K562 (cell line): ENCODE measurements around the gene PACS2. TPM values are rescaled to one million over a fixed set of nuclear protein-coding genes. Genes with fewer than 3 reads are reported as not detected.

Source experiments
- ATAC-seq: fragments of 200-7000 bp; cut with Tn5 transposase; 3 replicates; pipeline ENCODE4 v1.9.1; 2020; ENCODE audit warnings: moderate library complexity
- BruUV-seq: library from RNA; stranded (reverse); fragments of 400-500 nt; replicated peaks from 2 replicates; lab custom pipeline; 2021; lab: Mats Ljungman, UMichigan
- CTCF ChIA-PET: fragments of 300-600 bp; formaldehyde crosslinking; extraction: SDS; loops from one replicate; lab custom pipeline; 2021; ENCODE audit warnings: low intra/inter-chr PET ratio; lab: Yijun Ruan, JAX
- POLR2A ChIA-PET: fragments of 300-600, 350-650 bp; sonication (Branson Sonifier 250); formaldehyde crosslinking; extraction: SDS; loops from one replicate; lab custom pipeline; 2021; ENCODE audit warnings: antibody characterized with exemption, inconsistent platforms; lab: Yijun Ruan, JAX
- DNase-seq, 4 experiments: peaks; one replicate each; pipeline versions ENCODE4 v3.0.0 to v3.0.0-alpha.2; 2011 to 2018; ENCODE audit warnings: low spot score in 3 of 4, mixed read lengths in 3 of 4; ENCODE audit errors: extremely low read depth in 1 of 4
- FAIRE-seq: peaks from 2 replicates; lab custom pipeline; 2011; peaks lifted over from hg19 to GRCh38; lab: Jason Lieb, UNC
- H2AFZ ChIP-seq: 2 replicates; pipeline ENCODE4 v1.6.0; 2011; ENCODE audit warnings: low read depth, low read length, control low read depth, inconsistent platforms
- H3K27ac ChIP-seq: fragments of 200-600 bp; 3 replicates; pipeline ENCODE4 v1.8.0; 2011; ENCODE audit warnings: low read depth, mild to moderate bottlenecking, control low read depth, inconsistent platforms, low read length, moderate library complexity, mixed read lengths; ENCODE audit errors: extremely low read depth
- H3K27me3 ChIP-seq, 2 experiments: fragments of 300-600 bp in 1 of 2; 2 replicates in 1 of 2; 3 replicates in 1 of 2; pipeline versions ENCODE4 v1.6.0 to v1.8.0; 2011; ENCODE audit warnings: inconsistent platforms in 2 of 2, low read length in 2 of 2, mild to moderate bottlenecking in 1 of 2, mixed read lengths in 1 of 2, moderate library complexity in 1 of 2; ENCODE audit not compliant: control insufficient read depth in 2 of 2, insufficient read depth in 2 of 2
- H3K36me3 ChIP-seq: fragments of 300-600 bp; 3 replicates; pipeline ENCODE4 v1.8.0; 2011; ENCODE audit warnings: mild to moderate bottlenecking, low read length, inconsistent platforms; ENCODE audit not compliant: control insufficient read depth, insufficient read depth
- H3K4me1 ChIP-seq, 2 experiments: fragments of 200-600 bp in 1 of 2; replicated peaks in 1 of 2; 2 replicates in 1 of 2; 3 replicates in 1 of 2; pipeline versions ENCODE4 v1.5.1 to v1.8.0; 2011; ENCODE audit warnings: inconsistent platforms in 2 of 2, low read length in 2 of 2, mild to moderate bottlenecking in 1 of 2, mixed read lengths in 1 of 2, moderate library complexity in 1 of 2; ENCODE audit not compliant: control insufficient read depth in 2 of 2, insufficient read depth in 2 of 2
- H3K4me2 ChIP-seq: 2 replicates; pipeline ENCODE4 v1.6.1; 2011; ENCODE audit warnings: low read length, control low read depth, inconsistent platforms, mixed read lengths; ENCODE audit not compliant: insufficient read depth
- H3K4me3 ChIP-seq: fragments of 200-600 bp; sonication (generic), shearing (Covaris generic); 2 replicates; pipeline ENCODE4 v1.5.1; 2016; ENCODE audit warnings: control low read depth, inconsistent platforms
- H3K79me2 ChIP-seq: fragments of 200-600 bp; 3 replicates; pipeline ENCODE4 v1.8.0; 2011; ENCODE audit warnings: low read length, inconsistent platforms; ENCODE audit not compliant: control insufficient read depth, insufficient read depth
- H3K9ac ChIP-seq, 2 experiments: 2 replicates each; pipeline versions ENCODE4 v1.6.0 to v1.6.1; 2011; ENCODE audit warnings: low read depth in 2 of 2, low read length in 2 of 2, control low read depth in 1 of 2, inconsistent platforms in 1 of 2, mild to moderate bottlenecking in 1 of 2, mixed read lengths in 1 of 2; ENCODE audit not compliant: insufficient read depth in 1 of 2
- H3K9me1 ChIP-seq: one replicate; pipeline ENCODE4 v1.6.0; 2011; ENCODE audit warnings: inconsistent platforms, mild to moderate bottlenecking, low read length, moderate library complexity; ENCODE audit not compliant: control insufficient read depth, insufficient read depth
- H3K9me3 ChIP-seq: replicated peaks from 2 replicates; pipeline ENCODE4 v1.5.1; 2011; ENCODE audit warnings: low read depth, low read length, inconsistent platforms; ENCODE audit not compliant: control insufficient read depth, insufficient read depth
- H4K20me1 ChIP-seq: replicated peaks from 2 replicates; pipeline ENCODE4 v1.6.1; 2011; ENCODE audit warnings: low read length, inconsistent platforms, mixed read lengths; ENCODE audit not compliant: control insufficient read depth, insufficient read depth
- FOXM1 ChIP-seq, 2 experiments: fragments of 450-650 bp in 1 of 2; sonication (generic) in 1 of 2; formaldehyde crosslinking in 1 of 2; IDR thresholded peaks; 2 replicates each; pipeline versions ENCODE4 v1.6.1 to v1.9.0; 2017 to 2022; ENCODE audit warnings: low read depth in 2 of 2, mild to moderate bottlenecking in 2 of 2, missing genetic modification reagents in 1 of 2, moderate library complexity in 1 of 2
- MCM3 ChIP-seq: fragments of 450-650 bp; IDR thresholded peaks from 2 replicates; pipeline ENCODE4 v1.6.1; 2016
- NBN ChIP-seq: fragments of 450-650 bp; IDR thresholded peaks from 2 replicates; pipeline ENCODE4 v1.6.1; 2016; ENCODE audit warnings: low read depth, mild to moderate bottlenecking
- NR3C1 ChIP-seq: sonication (generic); formaldehyde crosslinking; IDR thresholded peaks from 2 replicates; pipeline ENCODE4 v1.8.1; 2022; ENCODE audit warnings: missing genetic modification reagents
- POLR2A ChIP-seq: fragments of 450-650 bp; conservative IDR thresholded peaks from 2 replicates; pipeline ENCODE4 v1.6.1; 2016
- RNF2 ChIP-seq: sonication (generic); IDR thresholded peaks from 2 replicates; pipeline ENCODE4 v1.6.1; 2016
- SAFB ChIP-seq: fragments of 200-400 bp; formaldehyde crosslinking; IDR thresholded peaks from 2 replicates; pipeline ENCODE4 v1.6.1; 2017; ENCODE audit warnings: low read depth, low read length, borderline replicate concordance
- TRIM24 ChIP-seq, 2 experiments: fragments of 450-650 bp; IDR thresholded peaks; 2 replicates each; pipeline ENCODE4 v1.6.1; 2016
- TRIM28 ChIP-seq: fragments of 450-650 bp; IDR thresholded peaks from 2 replicates; pipeline ENCODE4 v1.6.1; 2017
- ZNF224 ChIP-seq: sonication (generic); formaldehyde crosslinking; IDR thresholded peaks from 2 replicates; pipeline ENCODE4 v1.8.0; 2022; ENCODE audit warnings: mild to moderate bottlenecking, missing genetic modification reagents
- ZNF232 ChIP-seq: sonication (generic); formaldehyde crosslinking; IDR thresholded peaks from 2 replicates; pipeline ENCODE4 v1.8.0; 2022; ENCODE audit warnings: mild to moderate bottlenecking, missing genetic modification reagents
- ZNF584 ChIP-seq: fragments of 200-800 bp; sonication (Bioruptor generic); IDR thresholded peaks from 2 replicates; pipeline ENCODE4 v1.6.1; 2016; ENCODE audit warnings: low read depth, mild to moderate bottlenecking, missing genetic modification characterization, missing compliant biosample characterization
- ZNF589 ChIP-seq: fragments of 200-800 bp; sonication (Bioruptor generic); IDR thresholded peaks from 2 replicates; pipeline ENCODE4 v1.6.1; 2016; ENCODE audit warnings: low read depth, missing genetic modification characterization, missing compliant biosample characterization
- WGBS: fragments of 100-300 bp; shearing (Covaris generic); methylation state at CpG from one replicate; pipeline ENCODE4 v1.1.6; 2016; ENCODE audit warnings: low coverage, mixed read lengths; ENCODE audit not compliant: insufficient coverage; ENCODE audit errors: missing lambda C conversion rate; 5-methylcytosine and 5-hydroxymethylcytosine counted together
- in situ Hi-C: fragments of 300-500 bp; cut with MboI; formaldehyde crosslinking; loops from 4 replicates; pipeline ENCODE4 v1.15.0; 2018; ENCODE audit warnings: inconsistent platforms, mixed read lengths
- intact Hi-C: fragments of 100-400 bp; cut with micrococcal nuclease; formaldehyde crosslinking; loops from 2 replicates; pipeline ENCODE4 v1.14.2; 2022
- polyA plus RNA-seq, 8 experiments: library from polyadenylated mRNA; depleted of rRNA in 4 of 8; stranded (reverse) in 5 of 8; unstranded in 3 of 8; fragments of >200 nt; fragmentation: Nextera tagmentation in 2 of 8; fragmentation: Illumina TruSeq in 1 of 8; extraction: Ambion mirVana in 2 of 8; extraction: Trizol in 1 of 8; gene quantifications; 2 replicates each; pipeline versions ENCODE4 v1.2.1 to v1.2.3, GENCODE V29; 2011 to 2014; ENCODE audit warnings: inconsistent platforms in 1 of 8, missing spikeins in 1 of 8
- total RNA-seq, 7 experiments: library from RNA; depleted of rRNA in 6 of 7; stranded (reverse); fragments of >200 nt in 6 of 7; fragmentation: Illumina TruSeq in 2 of 7; extraction: Trizol in 2 of 7; gene quantifications; 2 replicates each; pipeline versions ENCODE4 v1.2.1 to v1.2.3, GENCODE V29; 2011 to 2021; ENCODE audit warnings: low replicate concordance in 1 of 7
- TF ChIP-seq, protein P1 (sequence below), 2 experiments: fragments of 450-650 bp in 1 of 2; IDR thresholded peaks; 2 replicates each; pipeline ENCODE4 v1.6.1; 2011 to 2017; ENCODE audit warnings: low read depth in 2 of 2, antibody characterized with exemption in 1 of 2, borderline replicate concordance in 1 of 2, low read length in 1 of 2, mild to moderate bottlenecking in 1 of 2, mixed read lengths in 1 of 2; ENCODE audit not compliant: control insufficient read depth in 1 of 2
- TF ChIP-seq, protein P2 (sequence below): fragments of 250-450 bp; sonication (Bioruptor Pico); IDR thresholded peaks from 2 replicates; pipeline ENCODE4 v1.5.0; 2020; ENCODE audit warnings: mild to moderate bottlenecking, borderline replicate concordance

Gene PACS2
- total and polyA plus RNA-seq, 9 of the 15 experiments (the other 6 are each of a cell fraction or from before 2014, with no cell fraction given): 0.11 to 20.8 (median 9.9) TPM

DNA sequence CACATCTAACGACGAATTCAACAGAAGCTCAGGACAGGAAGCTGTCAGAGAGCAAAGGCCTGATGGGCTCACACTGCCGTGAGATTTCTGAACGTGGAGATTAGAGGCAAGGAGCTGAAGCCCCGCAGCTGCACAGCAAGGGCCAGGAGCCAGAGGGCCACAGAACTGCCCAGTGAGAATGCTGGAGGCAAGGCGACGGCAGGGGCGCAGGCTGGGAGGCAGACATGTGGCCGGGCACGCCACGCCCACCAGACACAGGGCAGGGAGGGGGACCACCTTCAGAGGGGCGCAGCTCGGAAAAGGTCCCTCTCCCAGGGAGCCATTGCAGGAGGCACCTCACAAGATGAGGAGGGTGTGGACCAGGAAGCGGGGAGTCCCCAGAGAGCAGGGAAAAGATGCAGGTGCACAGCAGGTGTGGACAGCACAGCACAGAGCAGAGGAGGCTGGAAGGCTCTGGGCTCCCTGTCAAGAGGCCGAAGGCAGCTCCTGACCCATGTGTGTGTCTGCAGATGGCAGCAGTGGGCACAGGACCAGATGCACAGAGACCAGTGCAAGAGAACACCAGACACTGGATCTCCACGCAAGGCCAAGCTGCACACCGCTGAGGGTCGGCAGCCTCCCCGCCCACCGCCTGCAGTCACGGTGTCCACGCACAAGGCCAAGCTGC is 43.2 kb upstream of the PACS2 start:
- intact Hi-C loops: no loop called here
- 81% methylated on average over 15 of the region's 22 CpGs for WGBS
- Histone ChIP-seq H3K79me2 (no peaks in the 10 kb centered on the region; the same call in 2 of the 3 replicates), H3K27me3 (no peaks in the 10 kb centered on the region), H3K4me2 (no peak overlapping the region), H4K20me1 (no peaks in the 10 kb centered on the region), H3K9me3 (no peaks in the 10 kb centered on the region), H3K4me3 (no peak overlapping the region), H2AFZ (no peak overlapping the region), H3K27ac (no peak overlapping the region), H3K36me3 (no peaks in the 10 kb centered on the region), H3K9me1 (no peaks in the 10 kb centered on the region), H3K9ac (no peak overlapping the region), H3K4me1 (peaks cover 0 to 12% of the 10 kb centered on the region in 2 experiments; a peak in 2 of 5 replicates)
- no TSS peak for BruUV-seq
- ChIA-PET POLR2A (interaction anchor here (1.0 kb wide), 1 partner anchor 12 kb away, joined by 3 read pairs; no protein-coding TSS in a partner anchor), CTCF (no interaction called here)
- in situ Hi-C loops: no loop called here
- DNase-seq (no peak), ATAC-seq (no peak), FAIRE-seq (no peak)
- TF ChIP-seq, protein P1, sequence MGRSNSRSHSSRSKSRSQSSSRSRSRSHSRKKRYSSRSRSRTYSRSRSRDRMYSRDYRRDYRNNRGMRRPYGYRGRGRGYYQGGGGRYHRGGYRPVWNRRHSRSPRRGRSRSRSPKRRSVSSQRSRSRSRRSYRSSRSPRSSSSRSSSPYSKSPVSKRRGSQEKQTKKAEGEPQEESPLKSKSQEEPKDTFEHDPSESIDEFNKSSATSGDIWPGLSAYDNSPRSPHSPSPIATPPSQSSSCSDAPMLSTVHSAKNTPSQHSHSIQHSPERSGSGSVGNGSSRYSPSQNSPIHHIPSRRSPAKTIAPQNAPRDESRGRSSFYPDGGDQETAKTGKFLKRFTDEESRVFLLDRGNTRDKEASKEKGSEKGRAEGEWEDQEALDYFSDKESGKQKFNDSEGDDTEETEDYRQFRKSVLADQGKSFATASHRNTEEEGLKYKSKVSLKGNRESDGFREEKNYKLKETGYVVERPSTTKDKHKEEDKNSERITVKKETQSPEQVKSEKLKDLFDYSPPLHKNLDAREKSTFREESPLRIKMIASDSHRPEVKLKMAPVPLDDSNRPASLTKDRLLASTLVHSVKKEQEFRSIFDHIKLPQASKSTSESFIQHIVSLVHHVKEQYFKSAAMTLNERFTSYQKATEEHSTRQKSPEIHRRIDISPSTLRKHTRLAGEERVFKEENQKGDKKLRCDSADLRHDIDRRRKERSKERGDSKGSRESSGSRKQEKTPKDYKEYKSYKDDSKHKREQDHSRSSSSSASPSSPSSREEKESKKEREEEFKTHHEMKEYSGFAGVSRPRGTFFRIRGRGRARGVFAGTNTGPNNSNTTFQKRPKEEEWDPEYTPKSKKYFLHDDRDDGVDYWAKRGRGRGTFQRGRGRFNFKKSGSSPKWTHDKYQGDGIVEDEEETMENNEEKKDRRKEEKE (IDR thresholded peaks at IDR 0.05; ENCODE audit: borderline replicate concordance in 1 of 2, control insufficient read depth in 1 of 2, low read depth in 2 of 2, low read length in 1 of 2): no peak
- TF ChIP-seq RNF2 (no peak), POLR2A (no peak), MCM3 (no peak), ZNF224 (CRISPR knock-in tag) (no peak), TRIM24 (IDR thresholded peaks at IDR 0.05) (no peak), FOXM1 (IDR thresholded peaks at IDR 0.05; ENCODE audit: low read depth) (no peak), FOXM1 (CRISPR knock-in tag; IDR thresholded peaks at IDR 0.05; ENCODE audit: low read depth) (no peak), ZNF589 (CRISPR knock-in tag) (no peak), SAFB (no peak), NBN (no peak), ZNF232 (no peak), ZNF584 (no peak), TRIM28 (no peak), NR3C1 (CRISPR knock-in tag) (no peak)
- TF ChIP-seq, protein P2, sequence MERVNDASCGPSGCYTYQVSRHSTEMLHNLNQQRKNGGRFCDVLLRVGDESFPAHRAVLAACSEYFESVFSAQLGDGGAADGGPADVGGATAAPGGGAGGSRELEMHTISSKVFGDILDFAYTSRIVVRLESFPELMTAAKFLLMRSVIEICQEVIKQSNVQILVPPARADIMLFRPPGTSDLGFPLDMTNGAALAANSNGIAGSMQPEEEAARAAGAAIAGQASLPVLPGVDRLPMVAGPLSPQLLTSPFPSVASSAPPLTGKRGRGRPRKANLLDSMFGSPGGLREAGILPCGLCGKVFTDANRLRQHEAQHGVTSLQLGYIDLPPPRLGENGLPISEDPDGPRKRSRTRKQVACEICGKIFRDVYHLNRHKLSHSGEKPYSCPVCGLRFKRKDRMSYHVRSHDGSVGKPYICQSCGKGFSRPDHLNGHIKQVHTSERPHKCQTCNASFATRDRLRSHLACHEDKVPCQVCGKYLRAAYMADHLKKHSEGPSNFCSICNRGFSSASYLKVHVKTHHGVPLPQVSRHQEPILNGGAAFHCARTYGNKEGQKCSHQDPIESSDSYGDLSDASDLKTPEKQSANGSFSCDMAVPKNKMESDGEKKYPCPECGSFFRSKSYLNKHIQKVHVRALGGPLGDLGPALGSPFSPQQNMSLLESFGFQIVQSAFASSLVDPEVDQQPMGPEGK (CRISPR knock-in tag): no peak
